WERI-Rb-1 (cell line): ENCODE measurements around the gene SMIM14.

Experiments used
- DNase-seq: peaks from one replicate; pipeline ENCODE4 v3.0.0-alpha.2; 2020
- H3K27ac ChIP-seq: fragments of 250-450 bp; sonication (Bioruptor Pico); 2 replicates; pipeline ENCODE4 v1.5.1; 2020; ENCODE audit warnings: mild to moderate bottlenecking, moderate library complexity
- H3K27me3 ChIP-seq: fragments of 250-450 bp; sonication (Bioruptor Pico); 2 replicates; pipeline ENCODE4 v1.5.1; 2021; ENCODE audit warnings: mild to moderate bottlenecking, low read depth, moderate library complexity; ENCODE audit not compliant: insufficient read depth, severe bottlenecking
- H3K36me3 ChIP-seq: fragments of 250-450 bp; sonication (Bioruptor Pico); 2 replicates; pipeline ENCODE4 v1.5.1; 2020; ENCODE audit warnings: mild to moderate bottlenecking, moderate library complexity
- H3K4me3 ChIP-seq: 2 replicates; pipeline ENCODE4 v1.5.1; 2011; ENCODE audit warnings: low read depth, mild to moderate bottlenecking, control low read depth, low read length
- H3K9me3 ChIP-seq: fragments of 250-450 bp; sonication (Bioruptor Pico); 2 replicates; pipeline ENCODE4 v1.5.1; 2021; ENCODE audit warnings: mild to moderate bottlenecking, moderate library complexity; ENCODE audit not compliant: severe bottlenecking
- CTCF ChIP-seq: IDR thresholded peaks from 2 replicates; pipeline ENCODE4 v1.5.1; 2011; ENCODE audit warnings: low read depth, mild to moderate bottlenecking, control low read depth, inconsistent platforms, low read length

SMIM14 gene

GRCh38 chr4:39637586-39638353 lies 895 bp downstream of the SMIM14 start:
- H3K4me3 ChIP-seq, result peak overlapping the region; percentile 80
- H3K9me3 ChIP-seq, result no peaks in the 10 kb centered on the region
- H3K27ac ChIP-seq, result peak overlapping the region; percentile 91
- H3K27me3 ChIP-seq, result no peaks in the 10 kb centered on the region
- DNase-seq, result peak; percentile 60
- peaks cover 2% of the 10 kb centered on the region; the same call in 1 of the 2 replicates for H3K36me3 ChIP-seq
- TF ChIP-seq CTCF, result no peak

GRCh38 chr4:39637221-39637585 lies 1.5 kb downstream of the SMIM14 start:
- DNase-seq, result no peak

GRCh38 chr4:39636531-39637184 lies 2.0 kb downstream of the SMIM14 start:
- DNase-seq, result no peak
- H3K27ac ChIP-seq, result no peak overlapping the region
- peaks cover 2% of the 10 kb centered on the region; the same call in 1 of the 2 replicates for H3K36me3 ChIP-seq
- TF ChIP-seq CTCF, result no peak
- H3K4me3 ChIP-seq, result peak overlapping the region; percentile 80; the same call in 1 of the 2 replicates
- no peaks in the 10 kb centered on the region for H3K27me3 ChIP-seq
- no peaks in the 10 kb centered on the region for H3K9me3 ChIP-seq

More at GRCh38 chr4:39637221-39637585, 1.5 kb downstream of the SMIM14 start:
- no peaks in the 10 kb centered on the region for H3K27me3 ChIP-seq
- no peak overlapping the region for H3K27ac ChIP-seq
- TF ChIP-seq CTCF, result no peak
- no peaks in the 10 kb centered on the region for H3K9me3 ChIP-seq
- peaks cover 2% of the 10 kb centered on the region; the same call in 1 of the 2 replicates for H3K36me3 ChIP-seq
- peak overlapping the region; percentile 80 for H3K4me3 ChIP-seq

- TF ChIP-seq CTCF, result no peak
- no peak for DNase-seq
- Histone ChIP-seq H3K36me3 (peaks cover 2% of the 10 kb centered on the region; the same call in 1 of the 2 replicates), H3K9me3 (no peaks in the 10 kb centered on the region), H3K27me3 (no peaks in the 10 kb centered on the region), H3K4me3 (no peak overlapping the region), H3K27ac (no peak overlapping the region)
These were observed 3.6 kb downstream of the SMIM14 start for GRCh38 chr4:39635023-39635422.

- H3K9me3 ChIP-seq, result no peaks in the 10 kb centered on the region
- TF ChIP-seq CTCF, result no peak
- H3K27ac ChIP-seq, result no peak overlapping the region
- DNase-seq, result no peak
- H3K4me3 ChIP-seq, result no peak overlapping the region
- no peaks in the 10 kb centered on the region for H3K27me3 ChIP-seq
- no peaks in the 10 kb centered on the region for H3K36me3 ChIP-seq
These were observed 7.0 kb downstream of the SMIM14 start for GRCh38 chr4:39631700-39632079.
